ENCODE results near the gene TMC8. TPM values are rescaled to one million over a fixed set of nuclear protein-coding genes. Genes with fewer than 3 reads are reported as not detected.
A peak's percentile ranks its signal among the peaks of the same experiment; 100 is the strongest.

The TMC8 gene
- total RNA-seq, 6 experiments from 2014 or later, result not detected

GRCh38 chr17:78125976-78126894 lies 4.3 kb upstream of the TMC8 start:
- H3K9me3 Mint-ChIP-seq, result no peaks in the 10 kb centered on the region
- TF ChIP-seq CTCF (IDR thresholded peaks at IDR 0.05), result no peak
- H3K36me3 Mint-ChIP-seq (ENCODE audit: low read depth), result no peaks in the 10 kb centered on the region
- no peak overlapping the region for H3K27ac Mint-ChIP-seq
- H3K4me1 Mint-ChIP-seq (ENCODE audit: low read depth), result 0 out of 2 replicates have a peak, but pooled peaks cover 5% of the 10 kb centered on the region
- no peak for DNase-seq
- H3K4me3 Mint-ChIP-seq, result no peak overlapping the region
- peaks cover 18% of the 10 kb centered on the region for H3K27me3 Mint-ChIP-seq (ENCODE audit: insufficient read depth)

DNA sequence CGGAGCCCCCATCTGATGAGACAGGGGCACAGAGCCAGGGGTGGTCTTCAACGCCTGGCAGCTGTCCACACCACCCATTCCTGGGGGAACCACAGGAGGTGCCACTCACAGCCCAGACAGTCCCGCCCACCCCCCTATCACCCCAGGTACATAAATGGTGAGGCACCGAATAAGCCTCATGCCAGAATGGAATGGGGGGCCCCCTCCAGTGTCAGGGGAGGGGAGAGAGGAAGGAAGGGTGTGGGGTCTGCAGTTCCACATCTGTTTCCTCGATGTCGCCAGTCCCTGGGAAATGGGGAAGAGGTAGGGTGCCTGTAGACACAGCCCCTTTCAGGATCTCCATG lies 3.7 kb upstream of the TMC8 start:
- Mint-ChIP-seq H3K4me3 (no peak overlapping the region), H3K27ac (no peak overlapping the region), H3K36me3 (ENCODE audit: low read depth) (no peaks in the 10 kb centered on the region), H3K4me1 (ENCODE audit: low read depth) (0 out of 2 replicates have a peak, but pooled peaks cover 5% of the 10 kb centered on the region), H3K27me3 (ENCODE audit: insufficient read depth) (peaks cover 18% of the 10 kb centered on the region), H3K9me3 (no peaks in the 10 kb centered on the region)
- DNase-seq, result no peak
- no peak for TF ChIP-seq CTCF (IDR thresholded peaks at IDR 0.05)

- H3K4me3 Mint-ChIP-seq, result no peak overlapping the region
- H3K27me3 Mint-ChIP-seq (ENCODE audit: insufficient read depth), result peaks cover 18% of the 10 kb centered on the region
- TF ChIP-seq CTCF (IDR thresholded peaks at IDR 0.05), result no peak
- no peak overlapping the region for H3K27ac Mint-ChIP-seq
- no peak for DNase-seq
- H3K9me3 Mint-ChIP-seq, result no peaks in the 10 kb centered on the region
- no peaks in the 10 kb centered on the region for H3K36me3 Mint-ChIP-seq (ENCODE audit: low read depth)
- H3K4me1 Mint-ChIP-seq (ENCODE audit: low read depth), result 0 out of 2 replicates have a peak, but pooled peaks cover 5% of the 10 kb centered on the region
These were observed 3.2 kb upstream of the TMC8 start for GRCh38 chr17:78127239-78127887.

DNA sequence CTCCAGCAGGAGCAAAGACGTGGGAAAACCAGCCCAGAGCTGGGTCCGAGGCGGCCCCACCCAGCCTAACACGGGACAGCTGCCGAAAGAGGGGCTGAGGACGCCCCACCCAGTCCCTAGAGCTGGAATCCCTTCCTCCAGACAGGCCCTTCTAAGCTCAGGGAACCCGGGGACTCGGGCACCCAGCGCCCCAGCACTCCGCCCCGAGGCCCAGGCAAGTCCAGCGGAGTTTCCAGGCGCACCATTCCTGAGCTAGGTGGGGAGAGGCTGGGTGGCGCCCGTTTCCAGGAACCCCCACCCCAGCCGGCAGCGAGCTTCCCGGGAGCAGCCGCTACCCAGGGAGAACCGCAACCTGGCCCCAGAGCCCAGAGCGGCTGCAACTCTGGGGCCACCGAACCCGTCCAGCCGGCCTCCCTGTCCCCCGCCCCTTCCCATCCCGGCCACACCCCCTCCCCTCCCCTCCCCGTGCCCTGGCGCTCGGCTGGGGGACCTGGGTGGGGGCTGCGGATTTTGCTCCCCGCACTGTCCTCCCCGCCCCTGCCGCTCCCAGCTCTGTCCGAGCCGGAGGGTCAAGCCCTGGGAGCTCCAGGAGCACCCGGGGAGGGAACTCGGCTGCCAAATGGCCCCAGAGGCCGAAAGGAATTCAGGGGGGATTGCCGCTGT lies 2.6 kb upstream of the TMC8 start:
- Mint-ChIP-seq H3K27ac (no peak overlapping the region), H3K4me3 (no peak overlapping the region), H3K4me1 (ENCODE audit: low read depth) (0 out of 2 replicates have a peak, but pooled peaks cover 5% of the 10 kb centered on the region), H3K36me3 (ENCODE audit: low read depth) (no peaks in the 10 kb centered on the region), H3K27me3 (ENCODE audit: insufficient read depth) (peaks cover 21% of the 10 kb centered on the region), H3K9me3 (no peaks in the 10 kb centered on the region)
- DNase-seq, result no peak
- no peak for TF ChIP-seq CTCF (IDR thresholded peaks at IDR 0.05)

GRCh38 chr17:78128551-78129350 lies 1.8 kb upstream of the TMC8 start, which contains the start of gene TMC6:
Gene TMC6 (minus strand): TSS chr17:78128755. CDS start chr17:78126832, 1,923 bp downstream.
- TF ChIP-seq CTCF (IDR thresholded peaks at IDR 0.05), result no peak
- Mint-ChIP-seq H3K4me1 (ENCODE audit: low read depth) (0 out of 2 replicates have a peak, but pooled peaks cover 5% of the 10 kb centered on the region), H3K36me3 (ENCODE audit: low read depth) (no peaks in the 10 kb centered on the region), H3K27ac (no peak within 1 kb of the TSS), H3K9me3 (no peaks in the 10 kb centered on the region), H3K27me3 (ENCODE audit: insufficient read depth) (peaks cover 19% of the 10 kb centered on the region), H3K4me3 (peak within 1 kb of the TSS; percentile 76; the same call in 1 of the 2 replicates)
- no peak for DNase-seq

All from HFFc6 (cell line).